T-helper 1 cell treated with Interleukin-12 subunit alpha and Interleukin-12 subunit beta and Interleukin-4 antibody, amounts not matched to agents 30 ng/mL and 1 ng/mL, for 36 hours (primary cell): Measurements from ENCODE around the gene GRM2. TPM values are rescaled to one million over a fixed set of nuclear protein-coding genes. Genes with fewer than 3 reads are reported as not detected.

ENCODE experiments used
- intact Hi-C: fragments of 100-400 bp; cut with micrococcal nuclease; formaldehyde crosslinking; loops from one replicate; pipeline ENCODE4 v1.15.1; 2024
- total RNA-seq: library from RNA; stranded (reverse); gene quantifications from 2 replicates; pipeline ENCODE4 v1.2.3, GENCODE V29; 2022

The GRM2 gene
- total RNA-seq: 1.6 and 2.1 TPM in 2 replicates

DNA sequence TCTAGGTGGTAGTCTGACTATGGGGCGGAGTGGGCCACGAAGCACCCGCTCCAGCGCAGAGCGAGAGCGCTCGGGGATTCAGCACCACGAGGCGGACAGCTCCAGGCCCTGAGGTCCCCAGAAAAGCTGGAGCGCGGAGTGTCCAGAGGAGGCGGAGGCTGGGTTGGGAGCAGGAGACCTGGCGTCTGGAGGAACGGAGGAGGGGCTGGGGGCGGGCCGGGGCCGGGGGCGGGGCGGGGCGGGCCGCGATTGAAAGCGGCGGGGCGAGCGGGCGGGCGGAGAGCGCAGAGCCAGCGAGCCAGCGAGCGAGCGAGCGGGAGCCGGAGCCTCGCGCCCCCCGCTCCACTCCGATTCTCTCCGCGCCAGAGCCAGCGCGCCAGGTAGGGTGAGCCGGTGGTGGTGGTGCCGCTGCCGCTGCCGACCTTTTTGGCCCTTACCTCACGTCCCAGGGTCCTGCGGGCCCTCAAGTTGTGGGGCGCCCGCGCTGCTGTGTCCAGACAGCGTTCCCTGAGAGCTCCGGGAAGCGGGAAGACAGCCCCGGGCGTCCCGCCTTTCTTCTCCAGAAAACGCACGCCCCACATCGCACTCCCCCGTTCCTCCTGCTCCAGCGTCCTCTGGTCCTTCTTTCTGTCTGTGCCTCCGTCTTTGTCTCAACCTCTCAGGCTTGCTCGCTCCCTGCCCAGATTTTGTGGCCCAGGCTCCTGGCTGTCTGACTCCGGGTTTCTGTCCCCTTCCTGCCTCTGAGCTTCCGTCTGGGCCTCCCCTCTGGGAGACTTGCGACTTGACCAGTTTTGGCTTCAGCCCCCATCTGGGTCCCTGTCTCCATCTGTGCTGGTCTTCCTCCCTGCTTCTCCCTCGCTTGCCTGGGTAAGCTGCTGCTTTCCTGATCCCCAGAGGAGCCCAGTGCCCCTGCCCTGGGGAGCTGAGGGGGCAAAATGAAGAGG, at the start of gene GRM2:
GRM2 (plus strand) TSS at position 281 of the 944 bp plus-strand sequence. CDS start 1,916 bp downstream, outside the sequence.
- intact Hi-C loops: no loop called here

- intact Hi-C loops: no loop called here
These were observed 49.6 kb upstream of the GRM2 start for GRCh38 chr3:51657234-51657633.

DNA sequence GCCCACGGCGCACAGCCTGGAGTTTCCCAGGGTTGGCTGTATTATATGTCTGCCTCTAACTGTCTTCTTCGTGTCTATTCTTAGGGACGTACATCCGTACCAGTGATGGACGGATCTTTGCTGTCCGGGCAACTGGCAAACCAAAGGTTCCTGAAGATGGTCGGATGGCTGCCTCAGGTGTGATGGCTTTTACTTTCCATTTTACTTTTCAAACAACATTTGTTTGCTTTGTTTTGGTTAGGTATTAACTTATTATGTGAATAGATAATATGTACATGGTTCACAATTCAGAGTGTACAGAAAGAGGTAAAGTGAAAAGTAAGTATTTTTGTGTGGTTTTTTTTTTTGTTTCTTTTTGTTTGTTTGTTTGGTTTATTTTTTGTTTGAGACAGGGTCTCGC, 46.9 kb upstream of the GRM2 start:
- intact Hi-C loops: no loop called here

- intact Hi-C loops: no loop called here
These were observed 44.4 kb upstream of the GRM2 start for GRCh38 chr3:51662456-51662855.

GRCh38 chr3:51668756-51669155, 38.1 kb upstream of the GRM2 start:
- intact Hi-C loops: loop anchor here (1.0 kb wide), 4 partner anchors 26 to 166 kb away; partner anchors contain the start of gene RAD54L2

- intact Hi-C loops: loop anchor here (1.0 to 5.0 kb wide), 10 partner anchors 17 to 1432 kb away; partner anchors contain the start of genes ABHD14A, DUSP7, GNAI2 and RAD54L2
These were observed 37.4 kb upstream of the GRM2 start for GRCh38 chr3:51669241-51670052.

GRCh38 chr3:51670053-51670822, 36.6 kb upstream of the GRM2 start:
- intact Hi-C loops: loop anchor here (2.0 to 5.0 kb wide), 6 partner anchors 17 to 1433 kb away; partner anchors contain the start of genes ABHD14A, DUSP7, GNAI2 and UQCC5

DNA sequence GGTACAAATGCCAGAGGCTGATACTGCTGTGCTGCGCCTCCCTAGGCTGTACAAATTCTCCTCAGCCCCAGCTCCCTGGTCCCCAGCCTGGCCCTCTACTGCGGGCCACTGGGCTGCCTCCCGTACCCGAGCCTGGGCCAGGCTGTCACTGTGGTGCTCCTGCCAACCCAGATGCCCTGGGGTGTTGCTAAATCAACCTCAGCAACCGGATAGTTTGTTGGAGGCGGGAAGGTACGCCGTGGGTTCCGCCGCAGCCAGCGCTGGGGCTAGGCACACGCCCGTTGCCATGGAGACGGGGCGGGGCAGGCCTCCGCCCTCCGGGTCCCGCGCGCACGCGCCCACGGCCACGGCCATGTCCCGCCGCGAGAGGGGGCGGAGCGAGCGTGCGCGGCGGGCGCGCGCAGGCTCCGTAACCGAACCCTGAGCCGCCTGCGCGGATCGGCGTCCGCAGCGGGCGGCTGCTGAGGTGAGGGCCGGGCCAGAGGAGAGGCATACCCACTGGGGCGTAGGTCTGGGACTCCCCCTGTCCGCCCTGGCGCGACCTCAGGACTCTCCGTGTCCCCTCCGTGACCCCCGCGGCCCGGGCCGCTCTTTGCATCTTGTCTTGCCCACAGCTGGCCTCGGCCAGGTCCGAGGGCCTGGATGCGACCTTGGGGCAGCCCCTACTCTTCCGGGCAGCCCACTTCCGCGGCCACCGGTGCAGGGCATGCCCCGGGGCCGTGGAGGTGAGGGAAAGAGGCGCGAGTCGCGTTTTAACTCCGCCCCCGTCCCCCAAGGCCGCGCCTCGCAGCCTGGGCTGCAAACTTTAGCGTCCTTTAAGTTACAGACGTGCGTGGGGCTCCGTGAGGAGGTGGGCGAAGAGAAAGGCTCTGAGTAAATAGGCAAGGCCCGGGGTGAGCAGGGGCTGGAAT, 35.8 kb upstream of the GRM2 start, which contains the start of gene TEX264:
TEX264 (plus strand) TSS at position 430 of the 911 bp plus-strand sequence. CDS start 3,053 bp downstream, outside the sequence.
- intact Hi-C loops: loop anchor here (1.0 to 5.0 kb wide), 11 partner anchors 11 to 1434 kb away; partner anchors contain the start of genes ABHD14A, DUSP7, GNAI2 and MANF

DNA sequence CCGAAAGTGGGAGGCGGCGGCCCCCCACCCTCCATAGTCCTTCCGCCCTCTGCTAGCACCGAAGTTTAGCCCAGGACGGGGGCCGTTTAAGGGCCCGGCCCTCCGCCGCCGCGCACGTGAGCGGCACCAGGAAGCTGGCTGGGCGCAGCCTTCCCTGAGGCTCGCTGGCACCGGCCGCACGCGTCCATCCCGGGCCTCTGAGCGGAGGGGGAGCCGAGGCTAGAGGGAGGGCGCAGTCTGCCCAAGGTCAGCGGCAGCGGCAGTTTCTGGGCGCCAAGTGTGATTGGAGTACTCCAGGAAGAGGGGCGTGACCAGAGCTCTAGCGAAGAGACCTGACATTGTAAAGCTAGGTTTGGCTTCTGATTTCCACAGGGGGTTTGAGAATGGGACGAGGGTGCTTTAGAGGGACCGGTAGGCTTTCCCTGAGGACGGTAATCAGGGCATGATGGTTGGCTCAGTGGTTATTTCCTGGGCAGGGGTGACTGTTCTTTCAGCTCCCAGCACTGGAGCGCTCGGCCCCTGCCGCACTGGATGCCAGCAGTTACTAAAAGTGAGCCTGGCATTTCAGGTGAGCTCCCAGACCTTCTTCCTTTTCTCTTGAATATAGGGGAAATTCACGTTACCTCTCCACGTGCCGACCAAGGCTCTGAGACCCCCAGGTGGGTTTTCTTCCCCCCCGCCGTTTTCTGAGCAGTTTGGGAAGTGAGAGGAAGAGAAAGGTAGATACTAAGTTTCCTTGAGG, 35.0 kb upstream of the GRM2 start:
- intact Hi-C loops: loop anchor here (1.0 to 5.0 kb wide), 11 partner anchors 10 to 1435 kb away; partner anchors contain the start of genes ABHD14A, DUSP7, GNAI2 and MANF

- intact Hi-C loops: loop anchor here (5.0 kb wide), 5 partner anchors 304 to 1436 kb away; partner anchors contain the start of genes ABHD14A, DUSP7, GNAI2 and UQCC5
These were observed 33.6 kb upstream of the GRM2 start for GRCh38 chr3:51673181-51673801.

GRCh38 chr3:51673802-51674654, 32.8 kb upstream of the GRM2 start:
- intact Hi-C loops: loop anchor here (5.0 kb wide), 5 partner anchors 303 to 1437 kb away; partner anchors contain the start of genes ABHD14A, DUSP7, GNAI2 and UQCC5

DNA sequence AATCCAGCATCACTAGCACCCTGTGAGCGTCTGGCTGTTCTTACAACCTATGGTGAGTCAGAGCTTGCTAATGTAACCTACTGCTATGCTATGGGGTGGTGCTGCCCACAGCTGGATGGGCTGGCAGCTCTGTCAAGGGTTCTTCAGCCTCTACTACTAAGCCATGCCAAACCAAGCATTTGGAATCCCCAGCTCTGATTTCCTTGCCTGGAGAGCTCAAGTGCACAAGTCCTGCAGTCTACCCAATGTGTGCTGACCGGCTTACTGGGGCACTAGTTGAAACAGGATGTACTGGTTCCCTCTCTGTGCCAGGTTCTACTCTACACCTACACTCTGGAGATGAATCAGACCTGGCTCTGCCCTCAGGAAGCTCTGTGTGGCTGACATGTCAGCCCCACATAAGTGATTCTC, 31.7 kb upstream of the GRM2 start:
- intact Hi-C loops: no loop called here

GRCh38 chr3:51676102-51676640, 30.7 kb upstream of the GRM2 start:
- intact Hi-C loops: no loop called here

DNA sequence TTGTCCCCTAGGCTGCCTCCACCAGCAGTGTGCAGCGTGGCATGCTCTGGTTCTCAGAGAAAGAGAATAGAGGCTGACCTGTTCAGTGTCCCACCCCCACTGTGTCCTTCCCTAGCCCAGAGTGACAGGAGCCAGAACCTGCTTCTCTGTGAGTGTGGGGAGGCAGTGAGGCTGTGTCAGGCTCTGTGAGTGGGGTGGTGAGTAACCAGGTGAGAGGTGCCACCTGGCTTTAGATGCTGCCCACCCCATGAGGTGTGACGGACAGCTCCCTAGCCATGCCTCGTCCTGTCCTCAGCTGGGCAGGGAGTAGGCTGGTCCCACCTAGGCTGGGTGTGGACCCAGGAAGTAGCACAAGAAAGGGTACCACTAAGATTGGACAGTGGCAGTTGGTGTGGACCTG, 29.5 kb upstream of the GRM2 start:
- intact Hi-C loops: no loop called here

- intact Hi-C loops: no loop called here
These were observed 28.7 kb upstream of the GRM2 start for GRCh38 chr3:51678186-51678585.

DNA sequence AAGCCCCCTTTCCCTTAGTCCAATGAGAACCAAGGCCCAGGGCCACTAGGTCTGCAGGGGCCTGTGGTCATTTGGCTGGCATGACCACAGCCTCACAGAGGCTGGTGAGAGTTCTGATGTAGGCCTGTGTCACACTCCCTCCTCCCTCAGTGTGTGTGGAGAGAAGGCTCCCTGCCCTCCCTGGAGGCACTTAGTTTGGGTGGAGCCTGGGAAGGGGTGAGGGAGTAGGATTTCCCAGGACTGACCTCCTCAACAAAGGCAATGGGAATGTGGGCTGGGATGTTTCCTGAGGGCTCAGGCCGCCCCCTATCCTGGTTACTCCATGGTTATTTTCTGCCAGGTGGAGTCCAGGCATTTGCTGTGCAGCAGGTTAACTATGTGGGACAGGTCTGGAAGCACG, 28.2 kb upstream of the GRM2 start:
- intact Hi-C loops: no loop called here

DNA sequence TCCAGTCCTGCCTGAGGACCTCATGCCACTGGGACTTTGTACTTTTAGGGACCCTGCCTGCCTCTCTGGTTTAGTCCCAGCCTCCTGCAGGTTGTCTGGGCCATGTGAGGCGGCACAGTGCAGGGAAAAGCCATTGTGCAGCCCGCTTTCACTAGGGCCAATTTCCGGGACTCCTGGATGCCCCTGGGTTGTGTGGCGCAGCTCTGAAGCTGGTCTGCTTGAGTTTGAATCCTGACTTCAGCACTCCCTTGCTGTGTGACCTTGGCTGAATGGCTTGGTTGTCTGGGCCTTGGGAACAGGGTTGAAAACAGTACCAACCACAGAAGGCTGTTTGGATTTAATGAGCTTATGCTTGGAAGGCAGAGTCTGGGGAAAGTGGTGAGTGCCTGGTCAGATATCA, 27.6 kb upstream of the GRM2 start:
- intact Hi-C loops: no loop called here
